ENCODE results near the gene BTNL9. TPM values are rescaled to one million over a fixed set of nuclear protein-coding genes. Genes with fewer than 3 reads are reported as not detected.
A peak's percentile ranks its signal among the peaks of the same experiment; 100 is the strongest.

The BTNL9 gene
- total and polyA plus RNA-seq, 9 of the 15 experiments (the other 6 are each of a cell fraction or from before 2014, with no cell fraction given), result 3.7 to 86.7 (median 29.4) TPM

GRCh38 chr5:181028032-181028819 is 11.8 kb upstream of the BTNL9 start (continued):
- 0 out of 2 replicates have a peak, but pooled peaks have one; percentile 24 for TF ChIP-seq CREB5 (CRISPR knock-in tag; IDR thresholded peaks at IDR 0.05)
- TF ChIP-seq PHF8 (IDR thresholded peaks at IDR 0.05; ENCODE audit: borderline replicate concordance, low read length), result peak; percentile 31; the same call in 1 of the 2 replicates
- TF ChIP-seq HNRNPLL (IDR thresholded peaks at IDR 0.05; ENCODE audit: low read depth, low read length, poor library complexity, severe bottlenecking), result peak; percentile 26
- TF ChIP-seq TRIM28 (IDR thresholded peaks at IDR 0.05), result peak; percentile 50; the same call in 1 of the 2 replicates
- TF ChIP-seq POLR2G (IDR thresholded peaks at IDR 0.05; ENCODE audit: low read depth, low read length), result peak; percentile 95
- peak; percentile 99 for TF ChIP-seq POLR2A (conservative IDR thresholded peaks at IDR 0.05)
- peak; percentile 95 for TF ChIP-seq POLR2AphosphoS5 (IDR thresholded peaks at IDR 0.05; ENCODE audit: control insufficient read depth, insufficient read depth, low read depth, low read length)
- TF ChIP-seq PREB (CRISPR knock-in tag; IDR thresholded peaks at IDR 0.05), result peak; percentile 44; the same call in 1 of the 2 replicates
- no peak for TF ChIP-seq TSC22D4 (tag; IDR thresholded peaks at IDR 0.05)
- TF ChIP-seq GATA2 (CRISPR knock-in tag; IDR thresholded peaks at IDR 0.05), result 0 out of 2 replicates have a peak, but pooled peaks have one; percentile 22
- TF ChIP-seq FOXK2 (conservative IDR thresholded peaks at IDR 0.05 in 1 of 2, IDR thresholded peaks at IDR 0.05 in 1 of 2; ENCODE audit: low read depth in 2 of 2), result peak; percentile 95 to 97
- no peak for TF ChIP-seq CREB1 (IDR thresholded peaks at IDR 0.05)
- TF ChIP-seq CREB1 (CRISPR knock-in tag; IDR thresholded peaks at IDR 0.05), result peak; percentile 55; the same call in 1 of the 2 replicates
- peak; percentile 95 for TF ChIP-seq CTBP1 (IDR thresholded peaks at IDR 0.05; ENCODE audit: borderline replicate concordance)
- TF ChIP-seq NFRKB (IDR thresholded peaks at IDR 0.05; ENCODE audit: low read depth), result peak; percentile 83
- TF ChIP-seq ZNF384 (IDR thresholded peaks at IDR 0.05; ENCODE audit: low read depth, low read length), result 0 out of 2 replicates have a peak, but pooled peaks have one; percentile 25
- TF ChIP-seq REST (IDR thresholded peaks at IDR 0.05; ENCODE audit: borderline replicate concordance), result 0 out of 2 replicates have a peak, but pooled peaks have one; percentile 18
- TF ChIP-seq REST (CRISPR knock-in tag; IDR thresholded peaks at IDR 0.05; ENCODE audit: low read depth), result no peak
